ENCODE measurements around the gene POLDIP3.
"Not testable (repeated sequence)": the region's sequence is repeated elsewhere in the genome, so short reads cannot be mapped to it uniquely, and the experiment has no call there.

The POLDIP3 gene

GRCh38 chr22:42560381-42560780 is 54.3 kb downstream of the POLDIP3 start:
- DNase-seq (ENCODE audit: low read depth, low spot score), result no peak

GRCh38 chr22:42553475-42554361 is 61.0 kb downstream of the POLDIP3 start, which contains the start of gene SERHL2:
TSS of gene SERHL2 (plus strand) at chr22:42553956. CDS start at chr22:42554021, 65 bp downstream.
- peak; percentile 50 for DNase-seq (ENCODE audit: low read depth, low spot score)

DNA sequence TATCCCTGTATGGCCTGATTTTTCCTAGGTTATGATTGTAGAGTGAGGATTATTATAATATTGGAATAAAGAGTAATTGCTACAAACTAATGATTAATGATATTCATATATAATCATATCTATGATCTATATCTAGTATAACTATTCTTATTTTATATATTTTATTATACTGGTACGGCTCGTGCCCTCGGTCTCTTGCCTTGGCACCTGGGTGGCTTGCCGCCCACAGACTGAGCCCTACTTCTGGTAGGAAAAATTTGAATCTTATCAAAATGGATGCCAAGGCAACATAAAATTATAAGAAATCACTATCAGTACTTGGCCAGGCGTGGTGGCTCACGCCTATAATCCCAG is 62.4 kb downstream of the POLDIP3 start:
- not testable (repeated sequence) for DNase-seq (ENCODE audit: low read depth, low spot score)

GRCh38 chr22:42549331-42550060 is 65.2 kb downstream of the POLDIP3 start:
- DNase-seq (ENCODE audit: low read depth, low spot score), result no peak

DNA sequence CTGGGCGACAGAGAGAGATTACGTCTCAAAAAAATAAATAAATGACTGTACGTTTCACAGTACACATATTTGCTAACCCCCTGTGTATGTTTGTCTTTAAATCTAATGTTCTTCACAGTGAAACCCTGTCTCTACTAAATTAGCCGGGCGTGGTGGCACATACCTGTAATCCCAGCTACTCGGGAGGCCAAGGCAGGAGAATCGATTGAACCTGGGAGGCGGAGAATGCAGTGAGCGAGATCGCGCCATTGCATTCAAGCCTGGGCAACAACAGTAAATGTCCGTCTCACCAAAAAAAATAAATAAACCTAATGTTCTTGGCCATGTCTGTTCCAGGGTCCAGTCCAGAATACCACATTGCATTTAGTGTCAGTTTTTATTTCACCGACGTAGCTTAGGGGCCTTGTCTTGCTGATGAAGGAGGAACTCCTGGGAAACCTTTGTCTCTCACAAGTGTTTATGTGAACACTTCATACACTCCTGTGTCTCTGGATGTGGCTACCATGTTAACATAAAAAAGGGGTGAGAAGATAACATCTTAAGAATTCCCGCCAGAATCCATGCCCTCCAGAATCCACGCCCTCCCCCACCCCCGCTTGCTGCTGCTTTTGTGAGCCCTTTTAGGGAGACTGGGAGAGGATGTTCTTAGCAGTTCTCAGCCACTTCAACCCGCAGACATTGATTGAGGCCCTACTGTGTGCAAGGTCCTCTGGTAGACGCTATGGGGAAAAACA is 65.9 kb downstream of the POLDIP3 start:
- DNase-seq (ENCODE audit: low read depth, low spot score), result no peak

GRCh38 chr22:42548126-42548525 is 66.6 kb downstream of the POLDIP3 start:
- DNase-seq (ENCODE audit: low read depth, low spot score), result not testable (repeated sequence)

- DNase-seq (ENCODE audit: low read depth, low spot score), result no peak
These were observed 67.1 kb downstream of the POLDIP3 start for GRCh38 chr22:42547562-42547961.

- no peak for DNase-seq (ENCODE audit: low read depth, low spot score)
These were observed 70.0 kb downstream of the POLDIP3 start for GRCh38 chr22:42544686-42545085.

DNA sequence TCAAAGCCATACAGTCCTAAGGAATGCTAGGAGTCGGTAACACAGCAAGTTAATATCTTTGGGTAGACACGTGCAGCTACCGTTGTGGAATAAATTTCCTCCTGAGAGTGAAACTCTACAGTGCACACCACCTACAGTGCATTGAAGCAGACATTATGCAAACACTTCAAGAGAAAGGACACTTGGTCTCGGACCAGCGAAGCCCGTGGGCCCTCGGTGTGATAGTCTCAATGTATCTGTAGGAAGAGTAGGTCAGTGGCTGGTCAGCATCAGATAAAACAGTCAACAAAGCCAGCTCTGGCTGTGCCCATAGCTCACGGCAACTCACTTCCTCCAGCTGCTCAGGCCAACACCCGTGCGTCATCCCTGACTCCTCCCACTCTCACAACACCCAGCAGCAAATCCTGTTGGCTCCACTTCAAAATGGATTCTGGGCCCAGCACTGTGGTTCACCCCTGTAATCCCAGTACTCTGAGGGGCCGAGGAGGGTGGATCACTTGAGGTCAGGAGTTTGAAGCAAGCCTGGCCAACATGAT is 75.4 kb downstream of the POLDIP3 start:
- DNase-seq (ENCODE audit: low read depth, low spot score), result not testable (repeated sequence)

DNA sequence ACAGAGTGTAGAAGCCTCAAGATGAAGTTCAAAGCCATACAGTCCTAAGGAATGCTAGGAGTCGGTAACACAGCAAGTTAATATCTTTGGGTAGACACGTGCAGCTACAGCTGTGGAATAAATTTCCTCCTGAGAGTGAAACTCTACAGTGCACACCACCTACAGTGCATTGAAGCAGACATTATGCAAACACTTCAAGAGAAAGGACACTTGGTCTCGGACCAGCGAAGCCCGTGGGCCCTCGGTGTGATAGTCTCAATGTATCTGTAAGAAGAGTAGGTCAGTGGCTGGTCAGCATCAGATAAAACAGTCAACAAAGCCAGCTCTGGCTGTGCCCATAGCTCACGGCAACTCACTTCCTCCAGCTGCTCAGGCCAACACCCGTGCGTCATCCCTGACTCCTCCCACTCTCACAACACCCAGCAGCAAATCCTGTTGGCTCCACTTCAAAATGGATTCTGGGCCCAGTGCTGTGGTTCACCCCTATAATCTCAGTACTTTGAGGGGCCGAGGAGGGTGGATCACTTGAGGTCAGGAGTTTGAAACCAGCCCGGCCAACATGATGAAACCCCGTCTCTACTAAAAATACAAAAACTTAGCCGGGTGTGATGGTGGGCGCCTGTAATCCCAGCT is 77.4 kb downstream of the POLDIP3 start:
- DNase-seq (ENCODE audit: low read depth, low spot score), result not testable (repeated sequence)

GRCh38 chr22:42536634-42537033 is 78.0 kb downstream of the POLDIP3 start:
- DNase-seq (ENCODE audit: low read depth, low spot score), result not testable (repeated sequence)

- DNase-seq (ENCODE audit: low read depth, low spot score), result no peak
These were observed 78.5 kb downstream of the POLDIP3 start for GRCh38 chr22:42536166-42536565.

DNA sequence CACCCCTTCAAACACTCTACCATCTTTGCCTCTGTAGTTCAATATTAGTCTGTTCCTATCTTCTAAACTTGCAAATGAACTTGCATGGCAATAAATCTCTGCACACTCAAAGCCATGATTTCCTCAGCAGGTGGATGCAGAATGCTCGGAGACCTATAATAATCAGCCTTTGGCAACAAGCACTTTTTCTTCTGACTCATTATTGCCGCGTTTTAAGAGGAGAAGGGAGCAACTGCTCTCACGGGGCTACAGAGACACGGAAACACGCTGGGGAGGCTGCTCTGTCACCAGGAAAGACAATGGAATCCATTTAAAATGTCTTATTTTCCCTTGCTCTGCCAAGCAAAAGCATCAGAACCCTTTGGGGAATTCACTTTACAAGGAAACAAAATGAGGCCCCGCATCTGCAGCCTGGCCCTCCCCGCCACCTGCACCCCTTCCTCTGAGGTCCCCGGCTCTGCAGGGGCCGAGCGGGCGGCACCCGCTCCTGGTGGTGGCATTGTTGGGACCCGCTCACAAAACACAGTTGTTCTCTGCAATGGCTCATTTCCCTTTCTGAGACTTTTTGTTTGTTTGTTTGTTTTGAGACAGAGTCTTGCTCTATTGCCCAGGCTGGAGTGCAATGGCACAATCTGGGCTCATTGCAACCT is 79.5 kb downstream of the POLDIP3 start:
- not testable (repeated sequence) for DNase-seq (ENCODE audit: low read depth, low spot score)

Measured in activated CD4-positive, CD25-positive, alpha-beta regulatory T cell treated with anti-CD3 and anti-CD28 coated beads, Interleukin-2, amount 50 U/mL, for 16 hours (primary cell).